H9 (cell line): Measurements from ENCODE around the gene CLASP2. TPM values are rescaled to one million over a fixed set of nuclear protein-coding genes. Genes with fewer than 3 reads are reported as not detected.

Source experiments
- DNase-seq: peaks from one replicate; pipeline ENCODE4 v3.0.0-alpha.2; 2017
- H2AFZ ChIP-seq: one replicate; pipeline ENCODE4 v1.6.1; 2013; ENCODE audit warnings: mild to moderate bottlenecking, low read length, control low read depth, moderate library complexity
- H2AK5ac ChIP-seq: 2 replicates; pipeline ENCODE4 v1.6.1; 2013; ENCODE audit warnings: low read length, control low read depth, mixed read lengths; ENCODE audit not compliant: insufficient read length
- H2BK120ac ChIP-seq: one replicate; pipeline ENCODE4 v1.6.1; 2013; ENCODE audit warnings: low read depth, mild to moderate bottlenecking, low read length, control low read depth, inconsistent platforms; ENCODE audit not compliant: poor library complexity, severe bottlenecking
- H2BK12ac ChIP-seq: 2 replicates; pipeline ENCODE4 v1.6.1; 2013; ENCODE audit warnings: low read length, control low read depth, mixed read lengths, low read depth; ENCODE audit not compliant: insufficient read length
- H2BK15ac ChIP-seq: 2 replicates; pipeline ENCODE4 v1.6.1; 2013; ENCODE audit warnings: low read depth, low read length, control low read depth
- H2BK20ac ChIP-seq: one replicate; pipeline ENCODE4 v1.6.1; 2013; ENCODE audit warnings: low read depth, mild to moderate bottlenecking, low read length, control low read depth, inconsistent platforms; ENCODE audit not compliant: poor library complexity, severe bottlenecking
- H2BK5ac ChIP-seq: 2 replicates; pipeline ENCODE4 v1.6.1; 2013; ENCODE audit warnings: low read length, control low read depth, mixed read lengths; ENCODE audit not compliant: insufficient read length
- H3K14ac ChIP-seq: 2 replicates; pipeline ENCODE4 v1.6.1; 2013; ENCODE audit warnings: low read length, control low read depth; ENCODE audit not compliant: insufficient read depth
- H3K18ac ChIP-seq: 2 replicates; pipeline ENCODE4 v1.6.1; 2013; ENCODE audit warnings: low read depth, mild to moderate bottlenecking, mixed read lengths, low read length, control low read depth; ENCODE audit not compliant: insufficient read length
- H3K23ac ChIP-seq: 2 replicates; pipeline ENCODE4 v1.6.1; 2013; ENCODE audit warnings: low read length, control low read depth, mixed read lengths, low read depth; ENCODE audit not compliant: insufficient read length
- H3K23me2 ChIP-seq: 2 replicates; pipeline ENCODE4 v1.6.1; 2013; ENCODE audit warnings: low read depth, mild to moderate bottlenecking, mixed read lengths, low read length, control low read depth; ENCODE audit not compliant: insufficient read length, poor library complexity, severe bottlenecking
- H3K27ac ChIP-seq: 2 replicates; pipeline ENCODE4 v1.5.1; 2013; ENCODE audit warnings: low read length, control low read depth, mixed read lengths, low read depth; ENCODE audit not compliant: insufficient read length
- H3K27me3 ChIP-seq: 2 replicates; pipeline ENCODE4 v1.6.1; 2013; ENCODE audit warnings: low read length, control low read depth, inconsistent platforms; ENCODE audit not compliant: insufficient read depth
- H3K4ac ChIP-seq: 2 replicates; pipeline ENCODE4 v1.6.1; 2013; ENCODE audit warnings: low read depth, mild to moderate bottlenecking, control low read depth, inconsistent platforms, low read length, moderate library complexity
- H3K4me1 ChIP-seq: 2 replicates; pipeline ENCODE4 v1.6.1; 2013; ENCODE audit warnings: low read length, control low read depth, inconsistent platforms; ENCODE audit not compliant: insufficient read depth
- H3K4me2 ChIP-seq: 2 replicates; pipeline ENCODE4 v1.6.1; 2013; ENCODE audit warnings: low read length, control low read depth, mixed read lengths; ENCODE audit not compliant: insufficient read length, insufficient read depth
- H3K56ac ChIP-seq: 2 replicates; pipeline ENCODE4 v1.6.1; 2013; ENCODE audit warnings: low read depth, mild to moderate bottlenecking, mixed read lengths, low read length, control low read depth; ENCODE audit not compliant: insufficient read length
- H3K79me1 ChIP-seq: 2 replicates; pipeline ENCODE4 v1.6.1; 2013; ENCODE audit warnings: low read depth, mild to moderate bottlenecking, moderate library complexity, low read length, control low read depth, inconsistent platforms; ENCODE audit not compliant: insufficient read depth, poor library complexity, severe bottlenecking
- H3K79me2 ChIP-seq: 2 replicates; pipeline ENCODE4 v1.6.1; 2013; ENCODE audit warnings: low read length, control low read depth, inconsistent platforms; ENCODE audit not compliant: insufficient read depth
- H3K9ac ChIP-seq: 2 replicates; pipeline ENCODE4 v1.6.1; 2013; ENCODE audit warnings: low read length, control low read depth, mixed read lengths; ENCODE audit not compliant: insufficient read length; ENCODE audit errors: extremely low read depth
- H3K9me3 ChIP-seq: one replicate; pipeline ENCODE4 v1.6.1; 2013; ENCODE audit warnings: low read depth, low read length, inconsistent platforms; ENCODE audit not compliant: control insufficient read depth
- H3T11ph ChIP-seq: one replicate; pipeline ENCODE4 v1.6.1; 2013; ENCODE audit warnings: mild to moderate bottlenecking, low read length, control low read depth, inconsistent platforms
- H4K20me1 ChIP-seq: one replicate; pipeline ENCODE4 v1.6.1; 2013; ENCODE audit not compliant: control insufficient read depth, insufficient read length, insufficient read depth
- H4K5ac ChIP-seq: 2 replicates; pipeline ENCODE4 v1.6.1; 2013; ENCODE audit warnings: low read depth, mild to moderate bottlenecking, mixed read lengths, low read length, control low read depth; ENCODE audit not compliant: insufficient read length
- H4K8ac ChIP-seq: replicated peaks from 2 replicates; pipeline ENCODE4 v1.6.1; 2013; ENCODE audit warnings: low read length, control low read depth, mixed read lengths, low read depth; ENCODE audit not compliant: insufficient read length
- H4K91ac ChIP-seq: 2 replicates; pipeline ENCODE4 v1.6.1; 2013; ENCODE audit warnings: low read depth, mild to moderate bottlenecking, moderate library complexity, mixed read lengths, low read length, control low read depth; ENCODE audit not compliant: insufficient read length
- H3K27ac Mint-ChIP-seq, 3 experiments: 2 replicates in 2 of 3; 3 replicates in 1 of 3; pipeline ENCODE4 v1.8.0; 2020 to 2021; ENCODE audit warnings: mixed read lengths in 3 of 3, mild to moderate bottlenecking in 1 of 3, moderate library complexity in 1 of 3
- H3K27me3 Mint-ChIP-seq: 2 replicates; pipeline ENCODE4 v1.8.0; 2021; ENCODE audit warnings: low read depth, mild to moderate bottlenecking, moderate library complexity, mixed read lengths
- H3K36me3 Mint-ChIP-seq, 3 experiments: 2 replicates in 2 of 3; 3 replicates in 1 of 3; pipeline ENCODE4 v1.8.0; 2020 to 2021; ENCODE audit warnings: low read depth in 3 of 3, mixed read lengths in 3 of 3; ENCODE audit not compliant: insufficient read depth in 1 of 3
- H3K4me1 Mint-ChIP-seq, 2 experiments: 2 replicates each; pipeline ENCODE4 v1.8.0; 2020; ENCODE audit warnings: mixed read lengths in 2 of 2
- H3K4me3 Mint-ChIP-seq, 2 experiments: 2 replicates in 1 of 2; 3 replicates in 1 of 2; pipeline ENCODE4 v1.8.0; 2020 to 2021; ENCODE audit warnings: mild to moderate bottlenecking in 2 of 2, mixed read lengths in 2 of 2, moderate library complexity in 1 of 2
- H3K9me3 Mint-ChIP-seq, 2 experiments: 2 replicates in 1 of 2; 3 replicates in 1 of 2; pipeline ENCODE4 v1.8.0; 2020; ENCODE audit warnings: mild to moderate bottlenecking in 2 of 2, mixed read lengths in 2 of 2, moderate library complexity in 1 of 2
- CTCF ChIP-seq: fragments of 200-600 bp; sonication (generic); conservative IDR thresholded peaks from 3 replicates; pipeline ENCODE4 v1.8.0; 2021; ENCODE audit warnings: antibody characterized with exemption, mild to moderate bottlenecking
- WGBS: extraction: QIAGEN DNeasy Blood & Tissue Kit; methylation state at CpG from one replicate; pipeline ENCODE4 v1.1.7; 2013; ENCODE audit warnings: missing lambda C conversion rate, low lambda C conversion rate, mixed read lengths; ENCODE audit not compliant: insufficient read length; ENCODE audit errors: extremely low coverage; 5-methylcytosine and 5-hydroxymethylcytosine counted together
- total RNA-seq: library from RNA; stranded (reverse); gene quantifications from 2 replicates; pipeline ENCODE4 v1.2.1, GENCODE V29; 2021

Gene CLASP2
- total RNA-seq, 1 experiment from 2014 or later = 60.5 TPM

DNA sequence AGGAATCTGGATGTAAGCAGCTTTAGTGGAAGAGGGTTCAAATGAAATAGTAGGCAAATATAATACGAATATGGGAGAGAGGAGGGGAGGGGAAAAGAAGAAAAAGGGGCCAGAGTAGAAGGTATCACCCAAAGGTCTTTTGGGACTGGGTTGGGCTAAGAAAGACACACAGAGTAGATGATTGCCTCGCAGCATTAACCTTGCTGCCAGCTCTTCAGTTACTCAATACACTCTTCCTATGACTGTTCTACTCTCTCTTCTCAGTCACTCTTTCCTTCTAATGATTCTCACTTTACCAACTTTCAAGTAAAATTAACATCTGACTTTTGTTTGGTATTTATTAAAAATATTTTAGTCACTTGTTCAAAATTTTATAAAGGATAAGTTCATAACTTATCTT is 52.8 kb downstream of the CLASP2 start:
- H3K9ac ChIP-seq = no peak overlapping the region
- 100% methylated on average over 1 of the region's 2 CpGs for WGBS
- H2BK120ac ChIP-seq = no peak overlapping the region

More for the DNA sequence above, 52.8 kb downstream of the CLASP2 start:
- Histone ChIP-seq H3K23me2 (no peaks in the 10 kb centered on the region), H3K18ac (no peak overlapping the region), H4K8ac (no peak overlapping the region), H3K9me3 (no peaks in the 10 kb centered on the region), H3K79me1 (no peaks in the 10 kb centered on the region), H4K91ac (no peak overlapping the region), H2BK20ac (no peak overlapping the region), H3T11ph (no peak overlapping the region), H3K27ac (no peak overlapping the region), H3K14ac (no peak overlapping the region), H4K20me1 (no peaks in the 10 kb centered on the region), H4K5ac (no peak overlapping the region), H3K23ac (no peak overlapping the region), H3K4me2 (no peak overlapping the region), H2AK5ac (no peak overlapping the region), H3K27me3 (no peaks in the 10 kb centered on the region), H3K4ac (no peak overlapping the region), H3K4me1 (no peaks in the 10 kb centered on the region), H2BK5ac (no peak overlapping the region), H3K56ac (no peak overlapping the region), H2BK12ac (no peak overlapping the region), H2AFZ (no peak overlapping the region), H3K79me2 (no peaks in the 10 kb centered on the region), H2BK15ac (no peak overlapping the region)
- no peak for TF ChIP-seq CTCF
- no peak for DNase-seq
- Mint-ChIP-seq H3K9me3 (no peaks in the 10 kb centered on the region), H3K27ac (no peak overlapping the region; a peak in 1 of 7 replicates), H3K4me3 (no peak overlapping the region), H3K27me3 (no peaks in the 10 kb centered on the region), H3K4me1 (peaks cover 7 to 10% of the 10 kb centered on the region in 2 experiments), H3K36me3 (peaks cover 3 to 14% (median 13%) of the 10 kb centered on the region in 3 experiments)
